Measurements from ENCODE around the gene CCDC88C. TPM values are rescaled to one million over a fixed set of nuclear protein-coding genes. Genes with fewer than 3 reads are reported as not detected.
A peak's percentile ranks its signal among the peaks of the same experiment; 100 is the strongest.
"Not testable (repeated sequence)": the region's sequence is repeated elsewhere in the genome, so short reads cannot be mapped to it uniquely, and the experiment has no call there.

Gene CCDC88C
- 1.2 and 2.0 TPM in 2 replicates for total RNA-seq (2014; rRNA removed; shearing (Covaris generic); ENCODE audit: low replicate concordance)

- peak; percentile 49 for DNase-seq (ENCODE audit: low read depth)
- in situ Hi-C loops (cut with HindIII; ENCODE audit: low pct_unique_long_range_greater_than_20kb, low sequenced_read_pairs): no loop called here
These were observed at the start of gene CCDC88C for GRCh38 chr14:91417120-91417982. Gene CCDC88C, minus strand, starts transcription at chr14:91417820. Its CDS starts 130 bp downstream, at chr14:91417690.

GRCh38 chr14:91466192-91466591 lies 48.6 kb upstream of the CCDC88C start:
- in situ Hi-C loops (cut with HindIII; ENCODE audit: low pct_unique_long_range_greater_than_20kb, low sequenced_read_pairs): no loop called here
- peak; percentile 28 for DNase-seq (ENCODE audit: low read depth)

GRCh38 chr14:91464615-91465205 lies 47.1 kb upstream of the CCDC88C start:
- in situ Hi-C loops (cut with HindIII; ENCODE audit: low pct_unique_long_range_greater_than_20kb, low sequenced_read_pairs): no loop called here
- DNase-seq (ENCODE audit: low read depth): no peak

GRCh38 chr14:91458612-91459011 lies 41.0 kb upstream of the CCDC88C start:
- DNase-seq (ENCODE audit: low read depth): no peak
- in situ Hi-C loops (cut with HindIII; ENCODE audit: low pct_unique_long_range_greater_than_20kb, low sequenced_read_pairs): no loop called here

- DNase-seq (ENCODE audit: low read depth): no peak
- in situ Hi-C loops (cut with HindIII; ENCODE audit: low pct_unique_long_range_greater_than_20kb, low sequenced_read_pairs): no loop called here
These were observed 38.7 kb upstream of the CCDC88C start for GRCh38 chr14:91456283-91456682.

GRCh38 chr14:91454580-91454979 lies 37.0 kb upstream of the CCDC88C start:
- in situ Hi-C loops (cut with HindIII; ENCODE audit: low pct_unique_long_range_greater_than_20kb, low sequenced_read_pairs): no loop called here
- DNase-seq (ENCODE audit: low read depth): no peak

GRCh38 chr14:91454155-91454554 lies 36.5 kb upstream of the CCDC88C start:
- DNase-seq (ENCODE audit: low read depth): no peak
- in situ Hi-C loops (cut with HindIII; ENCODE audit: low pct_unique_long_range_greater_than_20kb, low sequenced_read_pairs): no loop called here

GRCh38 chr14:91453744-91454143 lies 36.1 kb upstream of the CCDC88C start:
- no peak for DNase-seq (ENCODE audit: low read depth)
- in situ Hi-C loops (cut with HindIII; ENCODE audit: low pct_unique_long_range_greater_than_20kb, low sequenced_read_pairs): no loop called here

GRCh38 chr14:91444335-91445020 lies 26.9 kb upstream of the CCDC88C start:
- no peak for DNase-seq (ENCODE audit: low read depth)
- in situ Hi-C loops (cut with HindIII; ENCODE audit: low pct_unique_long_range_greater_than_20kb, low sequenced_read_pairs): no loop called here

- in situ Hi-C loops (cut with HindIII; ENCODE audit: low pct_unique_long_range_greater_than_20kb, low sequenced_read_pairs): no loop called here
These were observed 21.7 kb upstream of the CCDC88C start for GRCh38 chr14:91439345-91439744.

GRCh38 chr14:91438845-91439244 lies 21.2 kb upstream of the CCDC88C start:
- in situ Hi-C loops (cut with HindIII; ENCODE audit: low pct_unique_long_range_greater_than_20kb, low sequenced_read_pairs): no loop called here
- no peak for DNase-seq (ENCODE audit: low read depth)

More at GRCh38 chr14:91439345-91439744, 21.7 kb upstream of the CCDC88C start:
- DNase-seq (ENCODE audit: low read depth): no peak

- in situ Hi-C loops (cut with HindIII; ENCODE audit: low pct_unique_long_range_greater_than_20kb, low sequenced_read_pairs); DNase-seq (ENCODE audit: low read depth): not testable (repeated sequence)
These were observed 18.6 kb upstream of the CCDC88C start for GRCh38 chr14:91436266-91436665.

GRCh38 chr14:91429385-91429784 lies 11.8 kb upstream of the CCDC88C start:
- in situ Hi-C loops (cut with HindIII; ENCODE audit: low pct_unique_long_range_greater_than_20kb, low sequenced_read_pairs): no loop called here
- no peak for DNase-seq (ENCODE audit: low read depth)

GRCh38 chr14:91428931-91429330 lies 11.3 kb upstream of the CCDC88C start:
- DNase-seq (ENCODE audit: low read depth); in situ Hi-C loops (cut with HindIII; ENCODE audit: low pct_unique_long_range_greater_than_20kb, low sequenced_read_pairs): not testable (repeated sequence)

GRCh38 chr14:91425531-91425944 lies 7.9 kb upstream of the CCDC88C start:
- in situ Hi-C loops (cut with HindIII; ENCODE audit: low pct_unique_long_range_greater_than_20kb, low sequenced_read_pairs); DNase-seq (ENCODE audit: low read depth): not testable (repeated sequence)

- in situ Hi-C loops (cut with HindIII; ENCODE audit: low pct_unique_long_range_greater_than_20kb, low sequenced_read_pairs): no loop called here
- DNase-seq (ENCODE audit: low read depth): no peak
These were observed 7.4 kb upstream of the CCDC88C start for GRCh38 chr14:91424813-91425530.

- in situ Hi-C loops (cut with HindIII; ENCODE audit: low pct_unique_long_range_greater_than_20kb, low sequenced_read_pairs): no loop called here
- DNase-seq (ENCODE audit: low read depth): no peak
These were observed 3.1 kb upstream of the CCDC88C start for GRCh38 chr14:91420686-91421085.

GRCh38 chr14:91419451-91419850 lies 1.8 kb upstream of the CCDC88C start:
- DNase-seq (ENCODE audit: low read depth): no peak
- in situ Hi-C loops (cut with HindIII; ENCODE audit: low pct_unique_long_range_greater_than_20kb, low sequenced_read_pairs): no loop called here
